C4-2B (cell line): ENCODE results near the gene CASKIN1.

Experiments used
- CTCF ChIP-seq: fragments of 450-650 bp; conservative IDR thresholded peaks from 2 replicates; pipeline ENCODE4 v1.5.1; 2017; ENCODE audit warnings: mild to moderate bottlenecking
- ZFX ChIP-seq: fragments of 450-650 bp; IDR thresholded peaks from 2 replicates; pipeline ENCODE4 v1.6.1; 2017

DNA sequence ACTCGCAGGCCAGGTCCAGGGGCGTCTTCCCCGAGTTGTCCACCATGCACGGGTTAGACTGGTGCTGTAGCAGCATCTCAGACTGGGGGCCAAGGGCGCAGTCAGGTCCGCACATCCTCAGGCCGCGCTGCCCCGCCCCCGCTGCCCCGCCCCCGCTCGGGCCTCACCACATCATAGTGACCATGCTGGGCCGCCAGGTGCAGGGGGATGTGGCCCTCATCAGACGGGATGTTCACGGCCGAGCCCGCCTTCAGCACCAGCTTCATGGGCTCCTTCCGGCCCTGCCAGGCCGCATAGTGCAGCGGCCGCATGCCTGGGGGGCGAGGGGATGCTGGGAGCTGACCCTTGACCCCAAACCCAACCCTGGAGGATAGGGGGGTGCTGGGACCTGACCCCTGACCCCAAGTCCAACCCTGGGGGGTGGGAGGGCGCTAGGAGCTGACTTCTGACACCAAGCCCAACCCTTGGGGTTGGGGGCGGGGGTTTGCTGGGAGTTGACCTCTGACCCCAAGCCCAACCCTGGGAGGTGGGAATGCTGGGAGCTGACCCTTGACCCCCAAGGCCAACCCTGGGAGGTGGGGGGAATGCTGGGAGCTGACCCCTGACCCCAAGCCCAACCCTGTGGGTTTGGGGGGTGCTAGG lies 7.0 kb downstream of the CASKIN1 start:
- no peak for TF ChIP-seq CTCF
- TF ChIP-seq ZFX, result no peak
